Raji (cell line): Measurements from ENCODE around the gene SNRNP200.

Experiments
- POLR2A ChIP-seq: IDR thresholded peaks from 2 replicates; pipeline ENCODE4 v1.6.1; 2011; ENCODE audit warnings: low read depth, low read length, control low read depth; ENCODE audit not compliant: insufficient read depth

SNRNP200 gene

GRCh38 chr2:96264656-96265348 is 40.5 kb downstream of the SNRNP200 start:
- TF ChIP-seq POLR2A, result 0 out of 2 replicates have a peak, but pooled peaks have one; percentile 14

GRCh38 chr2:96264086-96264485 is 41.3 kb downstream of the SNRNP200 start:
- no peak for TF ChIP-seq POLR2A

GRCh38 chr2:96262306-96262705 is 43.0 kb downstream of the SNRNP200 start:
- no peak for TF ChIP-seq POLR2A

- TF ChIP-seq POLR2A, result no peak
These were observed 43.9 kb downstream of the SNRNP200 start for GRCh38 chr2:96261328-96262003.

GRCh38 chr2:96260387-96261260 is 44.7 kb downstream of the SNRNP200 start:
- TF ChIP-seq POLR2A, result no peak

- no peak for TF ChIP-seq POLR2A
These were observed 45.8 kb downstream of the SNRNP200 start for GRCh38 chr2:96259497-96259921.

GRCh38 chr2:96258166-96259022 is 47.0 kb downstream of the SNRNP200 start:
- TF ChIP-seq POLR2A, result no peak

- no peak for TF ChIP-seq POLR2A
These were observed 48.7 kb downstream of the SNRNP200 start for GRCh38 chr2:96256611-96257113.

GRCh38 chr2:96254571-96254970 is 50.8 kb downstream of the SNRNP200 start:
- no peak for TF ChIP-seq POLR2A

GRCh38 chr2:96253006-96253405 is 52.3 kb downstream of the SNRNP200 start:
- TF ChIP-seq POLR2A, result no peak

- TF ChIP-seq POLR2A, result no peak
These were observed 52.8 kb downstream of the SNRNP200 start for GRCh38 chr2:96252526-96252925.

- no peak for TF ChIP-seq POLR2A
These were observed 53.5 kb downstream of the SNRNP200 start for GRCh38 chr2:96251721-96252292.

GRCh38 chr2:96250188-96250587 is 55.2 kb downstream of the SNRNP200 start:
- no peak for TF ChIP-seq POLR2A

GRCh38 chr2:96249654-96250053 is 55.7 kb downstream of the SNRNP200 start:
- TF ChIP-seq POLR2A, result no peak
